ENCODE measurements around the gene CFDP1. TPM values are rescaled to one million over a fixed set of nuclear protein-coding genes. Genes with fewer than 3 reads are reported as not detected.
"Not testable (repeated sequence)": the region's sequence is repeated elsewhere in the genome, so short reads cannot be mapped to it uniquely, and the experiment has no call there.

Gene CFDP1
- total RNA-seq, 3 donors from 2014 or later = 71.9 to 101 (median 72.0) TPM

GRCh38 chr16:75445298-75445697, 12.0 kb upstream of the CFDP1 start:
- no peaks in the 10 kb centered on the region for H3K36me3 ChIP-seq (ENCODE audit: low read depth)
- H3K4me1 ChIP-seq (ENCODE audit: low read depth) = no peaks in the 10 kb centered on the region
- DNase-seq (no peak), ATAC-seq (no peak)
- no peak overlapping the region for H3K4me3 ChIP-seq
- no peaks in the 10 kb centered on the region for H3K9me3 ChIP-seq
- no peak for TF ChIP-seq CTCF (IDR thresholded peaks at IDR 0.05)
- intact Hi-C loops (cut with DNase I, micrococcal nuclease) = no loop called here

GRCh38 chr16:75443298-75443697, 10.0 kb upstream of the CFDP1 start:
- Histone ChIP-seq H3K36me3 (ENCODE audit: low read depth) (no peaks in the 10 kb centered on the region), H3K4me1 (ENCODE audit: low read depth) (no peaks in the 10 kb centered on the region), H3K9me3 (no peaks in the 10 kb centered on the region), H3K4me3 (no peak overlapping the region)
- TF ChIP-seq CTCF (IDR thresholded peaks at IDR 0.05) = no peak
- DNase-seq (no peak), ATAC-seq (no peak)
- intact Hi-C loops (cut with DNase I, micrococcal nuclease) = no loop called here

- Histone ChIP-seq H3K4me3 (peak overlapping the region; percentile 68), H3K4me1 (ENCODE audit: low read depth) (peaks cover 8% of the 10 kb centered on the region), H3K9me3 (no peaks in the 10 kb centered on the region), H3K36me3 (ENCODE audit: low read depth) (no peaks in the 10 kb centered on the region)
- peak in 2 of 3 donors; percentile 52 to 83 for DNase-seq
- TF ChIP-seq CTCF (IDR thresholded peaks at IDR 0.05) = no peak
- intact Hi-C loops (cut with DNase I, micrococcal nuclease) = no loop called here
- ATAC-seq = peak; percentile 75
Observed at GRCh38 chr16:75433732-75434413, 570 bp upstream of the CFDP1 start.

- no peak for TF ChIP-seq CTCF (IDR thresholded peaks at IDR 0.05)
- H3K4me1 ChIP-seq (ENCODE audit: low read depth) = peaks cover 6% of the 10 kb centered on the region
- H3K4me3 ChIP-seq = no peak overlapping the region
- DNase-seq (no peak), ATAC-seq (no peak)
- H3K9me3 ChIP-seq = no peaks in the 10 kb centered on the region
- H3K36me3 ChIP-seq (ENCODE audit: low read depth) = no peaks in the 10 kb centered on the region
- intact Hi-C loops (cut with DNase I, micrococcal nuclease) = no loop called here
Observed at GRCh38 chr16:75429621-75430403, 3.5 kb downstream of the CFDP1 start.

GRCh38 chr16:75426524-75426923, 6.8 kb downstream of the CFDP1 start:
- DNase-seq; H3K4me3 ChIP-seq; intact Hi-C loops (cut with DNase I, micrococcal nuclease); H3K36me3 ChIP-seq (ENCODE audit: low read depth); H3K4me1 ChIP-seq (ENCODE audit: low read depth); ATAC-seq; H3K9me3 ChIP-seq: not testable (repeated sequence)

- ATAC-seq; H3K4me3 ChIP-seq; H3K36me3 ChIP-seq (ENCODE audit: low read depth); H3K9me3 ChIP-seq; DNase-seq; intact Hi-C loops (cut with DNase I, micrococcal nuclease); H3K4me1 ChIP-seq (ENCODE audit: low read depth): not testable (repeated sequence)
Observed at GRCh38 chr16:75424105-75424762, 9.1 kb downstream of the CFDP1 start.
